Middle frontal gyrus (tissue), 1 donor: ENCODE measurements around the gene IQCK.
"Not testable (repeated sequence)": the region's sequence is repeated elsewhere in the genome, so short reads cannot be mapped to it uniquely, and the experiment has no call there.

ENCODE experiments used
- DNase-seq: peaks from one replicate; pipeline ENCODE4 v3.0.0-alpha.2; 2015; ENCODE audit warnings: low spot score; ENCODE audit errors: extremely low spot score

IQCK gene

DNA sequence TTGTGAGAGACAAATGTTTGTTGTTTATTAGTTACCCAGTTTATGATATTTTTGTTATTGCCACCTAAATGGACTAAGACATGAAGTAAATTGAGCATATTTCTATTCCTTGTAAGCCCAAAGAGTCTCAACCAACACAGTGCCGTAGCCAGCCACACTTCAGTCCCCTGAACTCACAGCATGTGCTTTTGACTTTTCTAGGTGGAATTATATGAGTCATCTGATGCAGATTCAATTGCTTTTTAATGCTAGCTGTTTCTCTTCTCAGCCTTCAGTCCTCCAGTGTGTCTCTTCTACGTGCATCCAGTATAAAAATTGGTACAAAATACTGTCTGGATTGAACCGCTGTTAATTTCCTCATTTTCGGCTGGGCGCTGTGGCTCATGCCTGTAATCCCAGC, 39.0 kb downstream of the IQCK start:
- DNase-seq: no peak

DNA sequence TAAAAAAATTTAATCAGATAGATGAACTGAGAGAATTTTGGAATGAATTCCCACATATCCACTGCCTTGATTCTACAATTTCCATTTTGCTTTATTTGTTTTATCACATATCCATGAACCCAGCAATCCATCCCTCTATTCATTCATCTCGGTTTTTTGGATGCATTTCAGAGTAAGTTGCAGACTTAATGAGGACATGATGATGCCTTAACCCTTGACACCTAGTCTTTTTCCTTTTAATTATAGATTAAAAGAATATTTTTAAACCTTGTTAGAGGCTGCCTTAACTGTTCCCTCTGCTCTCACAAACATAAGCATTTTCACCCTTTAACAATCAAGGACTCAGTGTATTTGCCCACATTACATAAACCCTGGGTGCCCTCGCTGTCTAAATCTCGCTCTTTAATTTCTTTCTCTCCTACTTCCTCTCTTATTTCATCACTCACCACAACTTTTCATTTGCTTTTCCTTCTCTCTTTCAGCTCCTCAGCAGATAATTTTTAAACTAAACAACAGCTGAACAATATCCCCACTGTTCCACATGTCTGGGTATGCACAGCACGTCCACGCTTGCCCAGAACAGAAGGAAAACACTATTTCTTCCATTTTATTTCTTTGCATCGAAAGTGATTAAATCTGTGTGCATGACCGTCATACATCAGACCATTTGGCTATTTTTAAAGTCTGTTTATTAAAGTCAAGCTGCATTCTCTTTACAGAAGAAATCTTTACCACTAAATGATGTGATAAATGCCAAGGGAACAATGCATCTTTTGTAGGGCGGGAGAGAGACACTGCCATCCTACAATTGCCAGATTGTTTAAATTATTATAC, 39.9 kb downstream of the IQCK start:
- peak; percentile 35 for DNase-seq

DNA sequence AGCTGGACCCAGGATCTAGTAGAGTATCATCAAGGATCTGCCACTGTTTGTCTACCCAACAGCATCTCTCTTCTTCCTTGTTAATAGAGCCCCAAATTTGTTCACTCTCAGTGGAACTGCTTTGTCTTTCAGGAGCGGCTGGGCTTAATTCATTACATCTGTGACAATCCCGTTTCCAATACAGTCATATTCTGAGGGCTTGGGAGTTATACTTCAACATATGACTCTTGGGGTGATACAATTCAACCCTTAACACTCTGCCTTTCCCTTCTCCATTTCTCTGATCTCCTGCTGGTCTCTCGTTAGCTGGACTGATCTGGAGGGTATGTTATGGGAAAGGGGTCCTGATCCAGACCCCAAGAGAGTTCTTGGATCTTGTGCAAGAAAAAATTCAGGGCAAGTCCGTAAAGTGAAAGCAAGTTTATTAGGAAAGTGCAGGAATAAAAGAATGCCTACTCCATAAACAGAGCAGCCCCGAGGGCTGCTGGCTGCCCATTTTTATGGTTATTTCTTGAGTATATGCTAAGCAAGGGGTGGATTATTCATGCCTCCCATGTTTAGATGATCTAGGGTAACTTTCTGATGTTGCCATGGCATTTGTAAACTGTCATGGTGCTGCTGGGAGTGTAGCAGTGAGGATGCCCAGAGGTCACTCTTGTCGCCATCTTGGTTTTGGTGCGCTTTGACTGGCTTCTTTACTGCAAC, 42.4 kb downstream of the IQCK start:
- DNase-seq: no peak

DNA sequence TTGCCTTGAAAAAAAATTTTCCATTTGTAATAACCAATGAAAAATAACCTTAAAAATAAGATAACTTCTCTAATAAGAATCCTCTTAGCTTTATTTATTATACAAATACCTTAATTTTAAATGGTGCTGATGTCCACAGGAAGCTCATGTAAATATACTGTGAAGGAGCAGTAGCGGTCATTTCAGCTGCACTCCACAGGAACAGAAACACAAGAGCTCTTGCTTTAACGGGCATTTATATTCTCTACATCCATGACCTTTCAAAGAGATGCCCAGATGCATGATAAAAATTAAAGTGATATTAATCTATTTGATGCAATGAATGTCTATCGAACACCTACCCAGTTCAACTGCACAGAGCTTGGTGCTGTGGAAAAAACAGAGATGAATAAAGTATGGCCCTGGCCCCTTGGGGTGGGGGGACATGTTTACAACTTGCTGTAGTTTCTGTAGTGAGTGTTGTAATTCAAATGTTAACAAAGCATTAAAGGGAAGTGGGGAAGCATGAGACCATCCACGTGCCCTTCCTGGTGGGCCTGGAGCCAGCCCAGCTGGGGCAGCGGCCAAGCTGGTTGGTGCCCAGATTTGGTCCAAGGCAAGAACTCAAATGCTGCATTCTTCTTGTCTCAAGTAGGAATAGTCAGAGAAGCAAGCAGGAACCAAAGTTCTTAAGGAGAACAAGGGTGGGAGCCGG, 47.9 kb downstream of the IQCK start:
- peak; percentile 73 for DNase-seq

DNA sequence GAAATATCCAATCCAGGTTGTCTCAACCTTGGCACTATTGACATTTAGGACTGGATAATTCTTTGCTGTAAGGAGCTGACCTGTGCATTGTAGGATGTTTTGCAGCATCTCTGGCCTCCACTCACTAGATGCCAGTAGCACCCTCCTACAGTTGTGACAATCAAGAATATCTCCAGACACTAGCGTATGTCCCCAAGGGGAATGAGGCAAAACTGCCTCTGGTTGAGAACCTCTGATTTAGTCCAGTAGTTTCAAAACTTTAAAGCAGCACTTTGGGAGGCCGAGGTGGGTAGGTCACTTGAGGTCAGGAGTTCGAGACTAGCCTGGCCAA, 48.4 kb downstream of the IQCK start:
- no peak for DNase-seq

DNA sequence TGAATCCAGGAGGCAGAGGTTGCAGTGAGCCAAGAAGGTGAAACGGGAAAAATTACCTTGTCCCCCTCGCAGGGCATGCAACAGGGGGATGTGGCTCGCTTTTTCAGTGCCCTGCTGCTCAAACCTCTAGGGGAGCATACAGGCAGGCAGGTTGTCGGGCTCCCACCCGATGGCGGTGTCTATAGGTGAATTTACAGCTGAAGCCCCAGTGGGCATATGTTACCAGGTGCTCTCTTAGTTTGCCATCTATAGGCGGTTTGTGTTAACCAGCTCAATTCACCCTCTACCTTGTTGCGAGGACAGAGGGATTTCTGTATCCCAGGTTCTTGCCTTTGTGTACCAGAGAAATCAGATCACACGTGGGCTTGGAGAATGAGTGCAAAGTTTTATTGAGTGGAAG, 48.9 kb downstream of the IQCK start:
- no peak for DNase-seq

DNA sequence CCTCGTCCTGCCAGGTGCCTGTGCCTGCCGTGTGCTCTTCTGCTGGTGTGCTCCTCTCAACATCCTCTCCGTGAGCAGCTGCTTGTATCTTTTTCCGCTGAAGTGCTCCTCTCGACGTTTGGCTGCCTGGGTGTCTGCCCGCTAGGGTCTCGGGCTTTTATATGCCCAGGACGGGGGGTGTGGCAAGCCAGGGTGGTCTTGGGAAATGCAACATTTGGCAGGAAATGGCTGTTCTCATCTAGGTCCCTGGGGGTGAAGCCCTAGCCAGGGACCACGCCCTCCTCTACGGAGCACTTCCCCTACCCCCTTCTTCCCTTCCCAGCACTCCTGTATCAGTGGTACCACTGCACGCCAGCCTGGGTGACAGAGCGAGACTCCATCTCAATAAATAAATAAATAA, 49.4 kb downstream of the IQCK start:
- DNase-seq: no peak

DNA sequence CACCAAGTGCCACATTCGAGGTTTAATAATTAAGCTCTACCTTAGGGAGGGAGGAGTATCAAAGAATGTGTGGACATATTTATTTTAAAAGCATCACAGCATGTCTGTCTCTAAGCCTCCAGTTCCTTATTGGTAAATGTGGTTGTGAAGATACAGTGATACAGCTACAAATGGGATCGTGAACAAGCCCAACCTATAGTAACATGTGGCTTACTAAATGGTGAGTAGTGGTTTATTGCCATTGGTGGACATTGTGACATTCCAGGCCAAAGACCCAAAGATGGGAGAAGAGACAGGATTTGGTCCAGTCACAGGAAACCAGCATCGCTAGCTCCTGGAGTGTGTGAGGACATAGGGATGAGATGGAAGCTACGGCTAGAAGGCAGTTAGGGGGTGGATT, 51.2 kb downstream of the IQCK start:
- DNase-seq: no peak

DNA sequence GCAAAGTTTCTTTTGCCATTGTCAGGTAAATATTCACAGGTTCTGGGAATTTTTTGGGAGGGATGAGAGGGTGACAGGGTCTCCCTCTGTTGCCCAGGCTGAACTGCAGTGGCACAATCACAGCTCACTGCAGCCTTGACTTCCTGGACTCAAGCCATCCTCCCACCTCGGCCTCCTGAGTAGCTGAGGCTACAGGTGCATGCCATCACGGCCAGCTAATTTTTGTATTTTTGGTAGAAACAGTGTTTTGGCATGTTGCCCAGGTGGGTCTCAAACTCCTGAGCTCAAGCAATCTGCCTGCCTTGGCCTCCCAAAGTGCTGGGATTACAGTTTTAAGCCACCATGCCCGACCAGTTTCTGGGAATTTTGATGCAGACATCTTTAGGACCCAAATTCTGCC, 53.0 kb downstream of the IQCK start:
- no peak for DNase-seq

DNA sequence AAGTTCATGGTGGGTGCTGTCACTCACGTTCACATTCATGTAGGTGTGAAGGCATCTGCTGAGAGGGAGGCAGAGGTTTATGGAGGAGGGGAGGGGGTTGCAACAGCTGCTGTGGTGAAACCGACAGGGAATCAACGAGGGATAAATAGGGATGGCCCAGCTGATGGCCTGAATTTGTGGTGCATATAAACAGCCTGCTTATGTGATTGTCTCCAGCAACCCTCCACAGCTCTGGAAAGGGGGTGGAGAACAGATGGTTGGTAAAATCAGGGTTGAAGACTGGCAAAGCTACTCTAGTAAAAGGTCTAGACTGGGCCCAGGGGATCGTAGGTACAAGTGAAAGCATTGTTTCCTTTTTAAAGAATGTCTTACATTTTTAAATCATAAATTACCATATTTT, 53.7 kb downstream of the IQCK start:
- no peak for DNase-seq

DNA sequence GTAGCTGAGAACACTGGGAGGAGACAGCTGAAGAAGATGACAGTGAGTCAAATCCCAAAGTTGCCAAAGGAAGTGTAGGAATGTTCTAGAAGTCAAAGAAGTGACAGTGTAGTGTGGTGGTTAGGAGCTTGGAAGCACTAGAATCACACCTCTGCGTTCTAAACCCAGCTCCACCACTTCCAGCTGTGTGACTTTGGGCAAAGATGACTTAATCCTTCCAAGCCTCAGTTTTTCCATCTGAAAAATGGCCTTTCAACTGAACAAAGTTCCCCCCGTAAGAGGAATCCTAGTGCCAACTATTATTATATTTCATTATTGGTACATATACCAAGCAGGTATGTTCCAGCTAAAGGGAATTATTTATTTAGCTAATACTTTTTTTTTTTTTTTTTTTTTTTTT, 56.0 kb downstream of the IQCK start:
- no peak for DNase-seq

DNA sequence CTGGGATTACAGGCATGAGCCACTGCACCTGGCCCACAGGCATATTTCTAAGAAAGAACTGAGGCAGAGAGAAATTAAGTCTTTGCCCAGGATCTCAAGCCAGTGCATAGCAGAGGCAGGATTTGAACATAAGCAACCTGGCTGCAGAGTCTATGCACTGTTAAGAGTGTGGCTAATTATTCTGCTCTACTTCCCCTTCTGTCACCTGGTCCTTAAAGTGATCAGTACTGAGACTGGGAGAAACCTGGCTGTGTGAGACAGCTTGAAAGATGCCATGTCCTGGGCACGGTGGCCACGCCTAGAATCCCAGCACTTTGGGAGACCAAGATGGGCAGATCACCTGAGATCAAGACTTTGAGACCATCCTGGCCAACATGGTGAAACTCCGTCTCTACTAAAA, 58.1 kb downstream of the IQCK start:
- no peak for DNase-seq

DNA sequence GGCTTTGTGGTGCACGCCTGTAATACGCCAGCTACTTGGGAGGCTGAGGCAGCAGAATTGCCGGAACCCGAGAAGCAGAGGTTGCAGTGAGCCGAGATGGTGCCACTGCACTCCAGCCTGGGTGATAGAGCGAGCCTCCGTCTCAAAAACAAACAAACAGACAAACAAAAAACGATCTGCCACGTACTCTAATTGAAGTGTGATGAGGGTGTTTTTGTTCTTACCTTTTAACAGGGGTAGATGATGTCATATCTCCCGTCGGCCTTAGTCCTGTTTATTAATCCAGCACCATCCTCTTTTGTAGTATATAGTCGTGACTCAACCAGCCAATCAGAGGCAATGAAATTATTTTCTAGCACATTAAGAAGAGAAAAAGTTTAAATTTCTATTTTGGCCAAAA, 58.5 kb downstream of the IQCK start:
- DNase-seq: no peak

DNA sequence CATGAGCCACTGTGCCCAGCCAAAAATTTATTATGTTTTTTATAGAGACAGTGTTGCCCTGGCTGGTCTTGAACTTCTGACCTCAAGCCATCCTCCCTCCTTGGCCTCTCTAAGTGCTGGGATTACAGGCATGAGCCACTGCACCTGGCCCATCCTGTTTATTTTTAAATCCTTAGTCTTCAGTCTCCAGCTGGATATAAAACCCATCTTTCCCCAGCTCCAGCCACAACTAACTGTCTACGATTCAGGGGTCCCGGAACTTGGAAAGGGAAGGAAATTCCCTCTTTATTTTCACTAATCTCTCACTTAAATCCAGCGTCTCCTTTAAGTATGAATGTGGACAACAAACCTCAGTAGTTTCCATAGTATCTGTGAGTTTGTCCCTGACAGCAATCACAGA, 62.2 kb downstream of the IQCK start:
- no peak for DNase-seq

DNA sequence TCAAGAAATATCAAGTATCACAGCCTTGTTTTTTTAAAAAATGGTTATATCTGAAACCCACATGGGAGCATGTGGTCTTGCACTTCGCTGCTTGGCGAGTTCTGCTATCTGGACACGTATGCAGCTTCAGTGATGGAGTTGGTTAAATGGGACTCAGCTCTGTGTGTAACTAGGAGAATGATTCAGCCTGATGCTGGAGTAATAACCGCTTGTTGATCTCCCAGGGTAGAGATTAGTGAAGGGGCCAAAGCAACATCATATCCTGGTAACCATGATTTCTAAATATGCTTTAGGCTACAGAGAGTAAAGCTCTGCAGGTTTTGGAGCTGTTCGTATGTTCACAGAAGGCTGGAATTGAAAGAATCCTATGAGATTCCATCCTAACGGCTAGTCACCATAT, 63.2 kb downstream of the IQCK start:
- DNase-seq: no peak

DNA sequence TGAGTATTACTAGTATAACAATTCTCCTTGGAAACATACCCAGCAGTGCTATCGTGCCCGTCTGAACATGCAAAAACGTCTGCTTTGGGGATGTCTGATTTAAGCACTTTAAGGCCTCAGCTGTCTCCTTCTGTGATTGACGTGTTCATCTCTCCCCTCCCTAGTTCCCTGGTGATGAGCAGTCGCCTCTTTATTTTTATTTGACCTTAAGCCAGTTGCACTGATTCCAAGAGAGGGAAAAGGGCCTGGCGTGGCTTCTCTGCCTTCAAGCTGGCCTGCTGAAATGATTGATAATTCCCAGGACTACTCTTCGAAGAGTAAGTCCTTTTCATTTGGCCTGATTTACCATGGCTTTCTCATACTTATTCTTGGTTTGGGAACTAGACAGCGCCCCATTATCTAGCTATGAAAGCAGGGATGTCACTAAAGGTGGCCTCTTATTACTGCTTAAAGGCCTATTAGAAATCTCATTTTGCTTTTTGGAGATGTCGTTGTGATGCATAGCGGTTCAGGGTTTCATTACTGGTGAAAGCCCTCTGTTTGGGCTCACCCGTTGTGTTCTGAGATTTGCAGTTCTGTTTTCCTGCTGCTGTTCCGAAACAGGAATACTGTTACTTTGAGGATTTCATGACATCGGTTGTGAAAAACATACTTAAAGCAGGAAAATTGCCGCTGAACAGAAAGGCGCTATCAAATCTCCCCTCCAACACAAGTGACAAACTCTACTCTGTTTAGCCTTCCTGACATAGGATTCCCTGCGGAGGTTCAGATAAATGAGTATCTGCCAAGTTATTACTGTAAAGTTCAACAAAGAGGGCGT, 65.5 kb downstream of the IQCK start:
- DNase-seq: no peak

DNA sequence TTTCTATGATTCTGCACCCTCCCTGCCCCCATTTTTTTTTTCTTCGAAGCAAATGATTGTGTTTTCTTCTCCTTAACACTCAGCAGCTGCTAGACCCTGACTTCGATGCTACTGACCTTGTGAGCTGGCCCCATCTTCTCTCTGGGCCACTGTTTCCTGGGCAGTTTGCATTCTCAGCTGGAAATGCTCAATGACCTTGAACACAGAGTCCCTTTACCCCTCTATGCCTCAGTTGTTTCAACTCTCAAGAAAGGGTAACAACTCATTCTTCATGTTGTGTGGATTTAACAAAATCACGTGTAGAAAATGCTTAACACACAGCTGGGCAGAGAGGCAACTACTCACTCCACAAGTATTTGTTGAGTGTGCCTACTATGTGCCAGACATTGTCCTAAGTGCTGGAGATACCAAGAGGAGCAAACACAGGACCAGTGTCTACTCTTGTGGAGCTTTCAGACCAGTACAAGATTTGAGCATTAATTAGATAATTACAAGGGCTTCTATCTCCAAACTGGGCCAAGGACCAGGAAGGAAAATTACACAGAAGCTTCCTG, 66.2 kb downstream of the IQCK start:
- DNase-seq: no peak

DNA sequence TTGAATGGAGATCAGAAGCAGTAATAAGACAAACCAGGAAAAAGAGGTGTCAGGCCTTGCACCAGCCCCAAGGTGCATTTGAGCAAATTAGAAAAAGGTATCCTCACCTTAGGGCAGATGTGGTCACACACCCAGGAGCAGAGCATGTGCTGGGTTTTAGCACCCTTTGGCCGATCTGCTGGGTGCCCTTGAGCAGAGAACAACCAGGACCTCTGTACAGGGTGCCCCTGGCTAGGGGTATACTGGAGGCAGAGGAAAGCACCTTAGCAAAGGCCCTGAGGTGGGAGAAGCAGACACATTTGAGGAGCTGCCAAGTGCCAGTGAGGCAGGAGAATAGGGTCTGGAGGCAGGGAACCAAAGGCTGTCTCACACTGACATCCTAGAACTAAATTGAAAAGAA, 67.0 kb downstream of the IQCK start:
- no peak for DNase-seq

DNA sequence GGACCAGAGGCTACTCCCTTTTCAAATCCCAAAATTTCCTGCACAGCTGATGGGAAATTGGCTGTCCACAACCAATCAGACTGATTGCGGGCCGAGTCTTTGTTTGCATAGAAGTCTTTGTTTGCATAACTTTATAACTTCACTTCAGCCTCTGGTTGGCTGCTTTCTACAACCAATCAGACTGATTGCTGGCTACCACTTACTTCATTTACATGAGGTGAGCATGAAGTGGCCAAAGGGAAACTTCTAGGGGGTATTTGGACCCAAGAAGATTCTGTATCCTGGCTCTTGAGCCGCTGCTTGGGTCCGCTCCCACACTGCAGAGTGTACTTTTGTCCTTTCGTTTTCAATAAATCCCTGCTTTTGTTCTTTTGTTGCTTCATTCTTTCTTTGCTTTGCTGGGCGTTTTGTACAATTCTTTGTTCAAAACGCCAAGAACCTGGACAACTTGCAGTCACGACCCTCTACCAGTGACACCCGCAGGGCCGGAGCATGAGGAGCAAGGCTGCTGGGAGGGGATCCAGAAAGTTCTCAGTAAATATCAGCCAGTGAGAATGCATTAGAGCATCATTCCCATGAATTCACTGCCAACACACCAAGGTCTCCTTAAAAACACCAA, 67.5 kb downstream of the IQCK start:
- no peak for DNase-seq

DNA sequence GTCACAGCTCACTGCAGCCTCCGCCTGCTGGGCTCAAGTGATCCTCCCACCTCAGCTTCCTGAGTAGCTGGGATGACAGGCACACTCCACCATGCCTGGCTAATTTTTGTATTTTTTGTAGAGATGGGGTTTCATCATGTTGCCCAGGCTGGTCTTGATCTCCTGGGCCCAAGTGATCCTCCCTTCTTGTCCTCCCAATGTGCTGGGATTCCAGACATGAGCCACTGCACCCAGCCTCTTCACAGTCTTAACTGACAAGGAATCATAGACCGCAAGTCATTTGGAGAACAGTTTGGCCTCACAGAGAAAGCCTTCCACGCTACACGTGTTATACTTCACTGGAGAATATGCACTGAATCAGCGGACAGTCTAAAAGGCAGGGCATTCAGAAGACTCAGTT, 83.3 kb downstream of the IQCK start:
- DNase-seq: not testable (repeated sequence)

DNA sequence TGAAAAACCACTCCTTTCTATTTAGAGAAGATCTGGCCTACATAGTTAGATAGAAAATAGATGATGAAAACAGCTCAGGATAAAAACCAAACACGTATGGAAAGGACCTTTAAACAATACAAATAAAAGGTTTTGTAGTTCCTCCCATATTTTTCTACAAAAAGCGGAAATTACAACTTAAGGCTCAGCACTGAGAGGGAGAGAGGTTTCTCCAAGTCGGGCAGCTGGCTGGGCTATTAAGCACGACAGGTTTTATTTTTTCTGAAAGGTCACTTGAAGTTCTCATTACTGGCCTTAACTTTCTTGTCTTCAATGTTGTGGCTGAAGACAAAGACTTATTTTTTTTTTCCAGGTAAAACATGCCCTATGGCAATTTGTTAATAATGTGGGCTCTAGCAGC, 83.8 kb downstream of the IQCK start:
- DNase-seq: not testable (repeated sequence)
